ENCODE results near the gene PDE8A. TPM values are rescaled to one million over a fixed set of nuclear protein-coding genes. Genes with fewer than 3 reads are reported as not detected.

Gene PDE8A
- total RNA-seq, 1 donor from 2014 or later: 32.3 TPM

- no peaks in the 10 kb centered on the region for H3K36me3 Mint-ChIP-seq (ENCODE audit: low read depth)
- no peak overlapping the region for H3K4me3 Mint-ChIP-seq
- H3K27me3 Mint-ChIP-seq: peaks cover 7% of the 10 kb centered on the region
- no peak for TF ChIP-seq CTCF (IDR thresholded peaks at IDR 0.05)
- ChIA-PET POLR2A (no interaction called here), CTCF (no interaction called here)
- H3K4me1 Mint-ChIP-seq: no peaks in the 10 kb centered on the region
- no peaks in the 10 kb centered on the region for H3K9me3 Mint-ChIP-seq
- H3K27ac Mint-ChIP-seq: no peak overlapping the region
- ATAC-seq (ENCODE audit: low read depth) (no peak), DNase-seq (no peak)
- intact Hi-C loops (cut with micrococcal nuclease): no loop called here
Measured at GRCh38 chr15:84942456-84942855, 39.2 kb upstream of the PDE8A start.

- POLR2A ChIA-PET: no interaction called here
- Mint-ChIP-seq H3K36me3 (ENCODE audit: low read depth) (no peaks in the 10 kb centered on the region), H3K27me3 (peaks cover 3% of the 10 kb centered on the region), H3K9me3 (no peaks in the 10 kb centered on the region), H3K4me1 (no peaks in the 10 kb centered on the region), H3K27ac (no peak overlapping the region), H3K4me3 (no peak overlapping the region)
- DNase-seq: no peak
- intact Hi-C loops (cut with micrococcal nuclease): no loop called here
- TF ChIP-seq CTCF (IDR thresholded peaks at IDR 0.05): no peak
- CTCF ChIA-PET: no interaction called here
- ATAC-seq (ENCODE audit: low read depth): no peak
Measured at GRCh38 chr15:84944311-84944710, 37.3 kb upstream of the PDE8A start.

- ChIA-PET POLR2A (no interaction called here), CTCF (no interaction called here)
- H3K4me3 Mint-ChIP-seq: no peak overlapping the region
- H3K27me3 Mint-ChIP-seq: peaks cover 6% of the 10 kb centered on the region
- TF ChIP-seq CTCF (IDR thresholded peaks at IDR 0.05): no peak
- DNase-seq (no peak), ATAC-seq (ENCODE audit: low read depth) (no peak)
- no peaks in the 10 kb centered on the region for H3K4me1 Mint-ChIP-seq
- H3K27ac Mint-ChIP-seq: no peak overlapping the region
- intact Hi-C loops (cut with micrococcal nuclease): no loop called here
- no peaks in the 10 kb centered on the region for H3K36me3 Mint-ChIP-seq (ENCODE audit: low read depth)
- no peaks in the 10 kb centered on the region for H3K9me3 Mint-ChIP-seq
Measured at GRCh38 chr15:84944861-84945260, 36.8 kb upstream of the PDE8A start.

GRCh38 chr15:84946772-84947489 is 34.7 kb upstream of the PDE8A start:
- H3K36me3 Mint-ChIP-seq (ENCODE audit: low read depth): no peaks in the 10 kb centered on the region
- intact Hi-C loops (cut with micrococcal nuclease): no loop called here
- DNase-seq: no peak
- CTCF ChIA-PET: no interaction called here
- peaks cover 6% of the 10 kb centered on the region for H3K27me3 Mint-ChIP-seq
- POLR2A ChIA-PET: no interaction called here
- H3K4me3 Mint-ChIP-seq: no peak overlapping the region
- no peaks in the 10 kb centered on the region for H3K9me3 Mint-ChIP-seq
- no peak for ATAC-seq (ENCODE audit: low read depth)
- TF ChIP-seq CTCF (IDR thresholded peaks at IDR 0.05): no peak
- H3K27ac Mint-ChIP-seq: no peak overlapping the region
- no peaks in the 10 kb centered on the region for H3K4me1 Mint-ChIP-seq

- Mint-ChIP-seq H3K27ac (no peak overlapping the region), H3K9me3 (no peaks in the 10 kb centered on the region), H3K4me3 (no peak overlapping the region)
Measured at GRCh38 chr15:84947947-84948830, 33.5 kb upstream of the PDE8A start.

More at GRCh38 chr15:84947947-84948830, 33.5 kb upstream of the PDE8A start:
- H3K36me3 Mint-ChIP-seq (ENCODE audit: low read depth): no peaks in the 10 kb centered on the region
- no peak for DNase-seq
- ChIA-PET POLR2A (interaction anchor here (0.6 kb wide), 1 partner anchor 11 kb away, joined by 5 read pairs; no protein-coding TSS in a partner anchor), CTCF (no interaction called here)
- H3K27me3 Mint-ChIP-seq: peaks cover 6% of the 10 kb centered on the region
- H3K4me1 Mint-ChIP-seq: no peaks in the 10 kb centered on the region
- no peak for TF ChIP-seq CTCF (IDR thresholded peaks at IDR 0.05)
- intact Hi-C loops (cut with micrococcal nuclease): no loop called here
- no peak for ATAC-seq (ENCODE audit: low read depth)

Measured in activated B cell treated with CpG ODN at 0.5 μM for 24 hours (primary cell).